HepG2 (cell line): Measurements from ENCODE around the gene FAM217B. TPM values are rescaled to one million over a fixed set of nuclear protein-coding genes. Genes with fewer than 3 reads are reported as not detected.

Source experiments
- ATF3 ChIP-seq: sonication (generic); formaldehyde crosslinking; IDR thresholded peaks from 2 replicates; pipeline ENCODE4 v1.4.0; 2020; ENCODE audit warnings: missing genetic modification reagents
- CENPT ChIP-seq: sonication (generic); formaldehyde crosslinking; IDR thresholded peaks from 2 replicates; pipeline ENCODE4 v1.8.0; 2022; ENCODE audit warnings: low read depth, mild to moderate bottlenecking, moderate library complexity, missing genetic modification reagents
- DBP ChIP-seq: sonication (generic); formaldehyde crosslinking; IDR thresholded peaks from 2 replicates; pipeline ENCODE4 v1.4.0; 2020; ENCODE audit warnings: missing genetic modification reagents; ENCODE audit errors: not compliant biosample characterization
- FOSL1 ChIP-seq: sonication (generic); formaldehyde crosslinking; IDR thresholded peaks from 2 replicates; pipeline ENCODE4 v1.9.0; 2021; ENCODE audit warnings: missing genetic modification reagents, borderline replicate concordance
- HNRNPLL ChIP-seq: fragments of 200-400 bp; formaldehyde crosslinking; IDR thresholded peaks from 2 replicates; pipeline ENCODE4 v1.6.1; 2017; ENCODE audit warnings: mild to moderate bottlenecking, low read depth, low read length; ENCODE audit not compliant: poor library complexity, severe bottlenecking
- IKZF5 ChIP-seq: IDR thresholded peaks from 2 replicates; pipeline ENCODE4 v1.6.1; 2018; ENCODE audit warnings: missing genetic modification reagents, mild to moderate bottlenecking, missing compliant biosample characterization
- IRF1 ChIP-seq: sonication (generic); formaldehyde crosslinking; IDR thresholded peaks from 2 replicates; pipeline ENCODE4 v1.4.0; 2020; ENCODE audit warnings: low read depth, mild to moderate bottlenecking, missing genetic modification reagents
- MYPOP ChIP-seq: sonication (generic); formaldehyde crosslinking; IDR thresholded peaks from 2 replicates; pipeline ENCODE4 v1.8.1; 2023; ENCODE audit warnings: mild to moderate bottlenecking, moderate library complexity, missing genetic modification reagents
- NR1H2 ChIP-seq: sonication (generic); formaldehyde crosslinking; IDR thresholded peaks from 2 replicates; pipeline ENCODE4 v1.8.1; 2022; ENCODE audit warnings: low read depth, missing genetic modification reagents, borderline replicate concordance
- PHF21A ChIP-seq: sonication (generic); formaldehyde crosslinking; IDR thresholded peaks from 2 replicates; pipeline ENCODE4 v1.5.0; 2020; ENCODE audit warnings: mild to moderate bottlenecking, missing genetic modification reagents
- POGZ ChIP-seq: sonication (generic); formaldehyde crosslinking; IDR thresholded peaks from 2 replicates; pipeline ENCODE4 v1.4.0; 2020; ENCODE audit warnings: mild to moderate bottlenecking, missing genetic modification reagents
- SRSF9 ChIP-seq: fragments of 200-400 bp; formaldehyde crosslinking; IDR thresholded peaks from 2 replicates; pipeline ENCODE4 v1.6.1; 2018; ENCODE audit warnings: borderline replicate concordance, mild to moderate bottlenecking, low read depth, low read length; ENCODE audit not compliant: insufficient read depth, poor library complexity, severe bottlenecking
- ZBTB44 ChIP-seq: sonication (generic); formaldehyde crosslinking; IDR thresholded peaks from 2 replicates; pipeline ENCODE4 v1.4.0; 2020; ENCODE audit warnings: missing genetic modification reagents
- ZFX ChIP-seq: sonication (generic); formaldehyde crosslinking; IDR thresholded peaks from 2 replicates; pipeline ENCODE4 v1.4.0; 2020; ENCODE audit warnings: mild to moderate bottlenecking, low read depth, missing genetic modification reagents, moderate library complexity
- ZNF160 ChIP-seq: sonication (generic); formaldehyde crosslinking; IDR thresholded peaks from 2 replicates; pipeline ENCODE4 v1.8.0; 2022; ENCODE audit warnings: mild to moderate bottlenecking, inconsistent platforms, missing genetic modification reagents
- ZNF180 ChIP-seq: sonication (generic); formaldehyde crosslinking; IDR thresholded peaks from 2 replicates; pipeline ENCODE4 v1.4.0; 2020; ENCODE audit warnings: low read depth, missing genetic modification reagents, borderline replicate concordance
- ZNF33B ChIP-seq: sonication (generic); formaldehyde crosslinking; IDR thresholded peaks from 2 replicates; pipeline ENCODE4 v1.5.1; 2020; ENCODE audit warnings: mild to moderate bottlenecking, missing genetic modification reagents
- ZNF710 ChIP-seq: sonication (generic); formaldehyde crosslinking; IDR thresholded peaks from 2 replicates; pipeline ENCODE4 v1.5.0; 2020; ENCODE audit warnings: mild to moderate bottlenecking, missing genetic modification reagents, borderline replicate concordance
- ZSCAN29 ChIP-seq: sonication (generic); formaldehyde crosslinking; conservative IDR thresholded peaks from 2 replicates; pipeline ENCODE4 v1.4.0; 2020; ENCODE audit warnings: mild to moderate bottlenecking, missing genetic modification reagents
- polyA plus RNA-seq, 8 experiments: library from polyadenylated mRNA; depleted of rRNA in 3 of 8; stranded (reverse) in 7 of 8; unstranded in 1 of 8; fragments of >200 nt; fragmentation: Illumina TruSeq in 4 of 8; extraction: Trizol in 4 of 8; gene quantifications; 2 replicates each; pipeline versions ENCODE4 v1.2.1 to v1.2.3, GENCODE V29; 2011 to 2016; ENCODE audit warnings: low read depth in 4 of 8, missing spikeins in 1 of 8, mixed read lengths in 1 of 8; ENCODE audit not compliant: insufficient read depth in 1 of 8
- total RNA-seq, 5 experiments: library from RNA; depleted of rRNA; stranded (reverse); fragments of >200 nt; fragmentation: Illumina TruSeq; extraction: Trizol; gene quantifications; 2 replicates each; pipeline ENCODE4 v1.2.3, GENCODE V29; 2016; ENCODE audit warnings: low read depth in 1 of 5

The FAM217B gene
- total and polyA plus RNA-seq, 2 of the 13 experiments (the other 11 are each of a cell fraction or from before 2014, with no cell fraction given): 11.1 to 14.3 TPM

- TF ChIP-seq MYPOP (CRISPR knock-in tag) (peak; percentile 84), ZNF710 (CRISPR knock-in tag) (no peak; the same call in 1 of the 2 replicates), FOSL1 (no peak), ZNF160 (CRISPR knock-in tag) (0 out of 2 replicates have a peak, but pooled peaks have one; percentile 17), SRSF9 (no peak), IRF1 (peak; percentile 68; the same call in 1 of the 2 replicates), ZSCAN29 (CRISPR knock-in tag) (peak; percentile 81; the same call in 1 of the 2 replicates), ZNF33B (CRISPR knock-in tag) (peak; percentile 84; the same call in 1 of the 2 replicates), ZBTB44 (CRISPR knock-in tag) (0 out of 2 replicates have a peak, but pooled peaks have one; percentile 64), POGZ (CRISPR knock-in tag) (peak; percentile 61; the same call in 1 of the 2 replicates), NR1H2 (peak; percentile 56; the same call in 1 of the 2 replicates), ZFX (CRISPR knock-in tag) (peak; percentile 90), HNRNPLL (peak; percentile 93), DBP (no peak), IKZF5 (peak; percentile 53), PHF21A (peak; percentile 88), ATF3 (CRISPR knock-in tag) (peak; percentile 29; the same call in 1 of the 2 replicates), ZNF180 (CRISPR knock-in tag) (no peak), CENPT (CRISPR knock-in tag) (no peak)
Measured at GRCh38 chr20:59940129-59940955, at the start of gene FAM217B, which contains the start of gene PPP1R3D (continued).
